Limb (tissue), 2 donors: ENCODE data around the gene CTNNA2.

ENCODE experiments used
- DNase-seq, 2 donors: peaks; one replicate each; pipeline ENCODE4 v3.0.0-alpha.2; 2016; ENCODE audit errors: extremely low spot score in 2 of 2

The CTNNA2 gene

DNA sequence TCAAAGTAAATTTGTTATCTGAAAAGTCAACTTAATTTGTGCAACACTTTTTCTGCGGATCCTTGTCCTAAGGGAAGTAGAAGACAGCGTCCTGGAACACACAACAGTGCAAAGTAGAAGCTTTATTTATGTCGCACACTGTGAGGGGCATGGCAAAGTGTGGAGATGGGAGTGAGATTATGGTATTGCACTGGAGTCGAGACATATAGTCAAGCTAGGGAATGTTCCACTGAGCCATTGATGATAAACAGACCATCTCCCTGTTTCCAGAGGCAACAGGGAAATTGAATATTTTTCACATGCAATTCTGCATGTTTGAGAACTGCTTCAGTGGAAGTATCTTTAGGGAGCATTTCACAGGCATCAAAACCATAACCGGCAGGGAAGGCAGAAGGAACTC is 745.5 kb downstream of the CTNNA2 start:
- DNase-seq, result no peak

DNA sequence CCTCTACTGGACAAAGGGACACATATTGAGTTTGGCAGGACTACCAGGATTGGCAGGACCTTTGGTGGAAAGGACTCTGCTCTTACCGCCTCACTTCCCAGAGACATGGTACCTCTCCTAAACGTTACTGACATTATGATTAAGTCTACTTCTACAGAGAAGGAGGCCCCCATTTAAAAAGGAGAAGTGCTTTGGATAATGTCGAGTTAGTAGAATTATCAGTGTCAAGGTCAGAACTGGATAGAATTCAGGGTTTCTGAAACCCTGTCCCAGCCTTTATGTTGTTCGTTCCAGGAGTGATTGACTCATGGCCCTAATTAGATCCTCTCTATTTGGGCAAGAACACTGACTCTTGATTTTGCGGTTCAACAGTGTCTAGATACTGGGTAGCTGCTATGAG is 745.9 kb downstream of the CTNNA2 start:
- DNase-seq, result no peak

DNA sequence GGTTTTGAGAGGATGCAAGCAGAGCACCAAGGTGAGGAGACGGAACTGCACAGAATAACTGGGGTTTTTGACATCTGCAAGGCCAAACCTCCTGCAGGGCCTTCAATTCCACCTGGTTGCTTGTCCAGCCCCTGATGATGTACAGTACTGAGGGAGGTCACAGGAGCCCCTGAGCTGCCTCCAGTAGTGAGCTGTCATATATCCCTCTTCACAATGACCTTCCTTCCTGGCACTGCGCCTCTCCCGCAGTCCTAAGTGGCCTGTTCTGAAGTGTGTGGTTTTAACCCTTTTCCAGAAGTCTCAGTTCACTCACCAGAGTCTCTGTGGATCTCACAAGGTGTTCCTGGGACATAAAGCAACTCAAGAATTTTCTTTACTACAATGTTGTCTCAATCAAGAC is 746.4 kb downstream of the CTNNA2 start:
- DNase-seq, result no peak

DNA sequence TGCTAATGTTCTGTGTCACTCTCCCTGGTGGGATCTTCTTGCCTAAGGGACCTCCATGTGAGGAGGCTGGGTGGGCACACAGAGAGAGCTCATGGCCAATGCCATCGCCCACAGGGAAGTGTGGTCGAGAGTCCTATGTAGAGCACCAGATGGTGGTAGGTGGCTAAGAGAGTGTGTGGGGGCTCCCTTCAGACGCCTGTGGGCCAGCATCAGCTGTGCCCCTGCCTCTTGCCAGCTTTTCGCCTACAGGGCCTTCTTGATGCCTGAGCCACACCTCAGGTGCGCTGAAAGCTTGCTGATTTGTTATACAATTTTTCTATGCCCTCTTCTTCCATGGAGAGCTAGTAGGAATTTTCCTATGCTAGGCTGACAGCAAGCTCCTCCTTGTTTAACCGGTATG is 753.4 kb downstream of the CTNNA2 start:
- DNase-seq, result no peak

DNA sequence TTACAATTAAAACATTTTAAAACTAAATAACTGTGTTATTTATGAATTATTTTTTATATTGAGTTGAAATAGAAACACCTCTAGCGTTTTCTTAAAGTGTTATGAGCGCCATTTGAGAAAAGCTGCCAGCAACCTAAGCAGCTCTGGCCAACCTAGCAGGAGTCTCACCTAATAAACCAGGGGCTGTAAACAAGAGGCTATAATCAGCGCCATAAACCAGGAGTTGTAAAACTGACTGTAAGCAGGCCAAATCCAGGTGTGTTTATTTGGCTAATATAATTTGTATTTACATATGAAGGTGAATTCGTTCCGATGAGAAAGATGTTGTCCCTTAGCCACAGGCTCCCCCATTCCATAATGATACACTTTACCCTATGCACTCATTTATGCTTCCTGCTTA is 757.0 kb downstream of the CTNNA2 start:
- no peak for DNase-seq

DNA sequence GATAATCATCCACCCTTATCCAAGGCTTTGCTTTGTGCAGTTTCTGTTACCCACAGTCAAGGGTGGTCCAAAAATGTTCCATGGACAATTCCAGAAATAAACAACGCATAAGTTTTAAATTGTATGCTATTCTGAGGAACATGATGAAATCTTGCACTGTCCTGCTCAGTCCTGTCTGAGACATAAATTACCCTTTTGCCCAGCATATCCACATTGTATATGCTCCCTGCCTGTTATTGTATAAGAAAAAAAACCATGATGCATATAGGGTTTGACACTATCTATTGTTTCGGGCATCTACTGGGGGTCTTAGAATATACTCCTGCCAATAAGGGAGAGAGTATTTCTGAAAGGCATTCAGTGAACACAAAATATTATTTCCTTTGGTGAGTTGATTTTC is 767.7 kb downstream of the CTNNA2 start:
- no peak for DNase-seq

DNA sequence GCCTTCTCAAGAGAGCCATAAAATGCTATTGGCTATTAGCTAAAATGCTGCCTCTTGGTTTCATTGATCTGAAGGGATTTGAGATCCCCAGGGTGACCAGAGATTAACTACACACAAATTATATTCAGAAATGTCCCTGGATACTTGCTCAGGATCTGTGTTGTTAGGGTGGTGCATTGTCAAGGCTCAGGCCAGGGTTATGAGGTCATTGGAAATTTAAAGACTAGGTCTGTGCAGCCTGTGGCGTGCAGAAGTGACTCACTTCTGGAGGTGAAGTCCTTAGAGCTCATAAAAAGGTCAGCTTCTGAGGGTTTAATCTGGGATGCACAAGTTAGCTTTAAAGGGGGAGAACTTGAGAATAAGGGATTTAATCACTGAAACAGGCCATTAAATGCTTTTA is 768.2 kb downstream of the CTNNA2 start:
- no peak for DNase-seq

DNA sequence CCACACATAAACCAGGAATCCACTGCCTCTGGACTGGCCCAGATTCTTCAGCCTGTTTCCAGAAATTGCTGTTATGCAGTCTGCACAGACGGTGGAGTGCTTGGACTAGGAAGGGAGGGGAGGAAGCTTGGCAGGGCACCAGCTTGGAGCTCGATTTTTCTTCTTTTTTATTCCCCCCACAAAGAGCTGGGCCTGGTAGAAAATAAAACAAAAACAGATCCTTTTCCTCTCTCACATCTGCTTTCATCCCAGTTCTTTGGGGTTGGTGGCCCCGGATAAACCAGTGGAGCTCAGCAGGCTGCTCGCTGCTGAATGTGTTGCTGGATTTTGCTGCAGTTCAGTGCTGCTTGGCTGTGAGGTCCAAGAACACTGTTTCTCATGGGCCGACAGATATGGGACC is 775.7 kb downstream of the CTNNA2 start:
- DNase-seq, result peak; percentile 74 to 76

DNA sequence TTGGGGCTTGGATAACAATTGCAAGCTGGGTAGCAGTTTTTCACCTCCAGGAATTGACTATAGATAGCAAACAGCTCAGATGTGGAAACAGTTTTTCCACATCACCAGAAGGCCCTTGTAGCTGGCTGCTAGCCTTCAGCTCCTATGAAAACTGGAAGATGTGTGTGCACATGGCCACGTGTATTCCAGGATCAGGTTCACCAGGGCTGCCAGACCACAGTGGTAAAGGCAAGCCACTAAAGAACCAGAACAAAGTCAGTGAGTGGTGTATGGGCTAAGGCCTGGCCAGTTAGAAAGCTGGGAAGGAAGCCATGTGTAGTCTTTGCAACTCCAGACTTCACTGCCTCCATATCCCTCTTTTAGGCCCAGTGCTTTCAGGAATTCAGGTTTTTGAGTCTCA is 778.8 kb downstream of the CTNNA2 start:
- no peak for DNase-seq

DNA sequence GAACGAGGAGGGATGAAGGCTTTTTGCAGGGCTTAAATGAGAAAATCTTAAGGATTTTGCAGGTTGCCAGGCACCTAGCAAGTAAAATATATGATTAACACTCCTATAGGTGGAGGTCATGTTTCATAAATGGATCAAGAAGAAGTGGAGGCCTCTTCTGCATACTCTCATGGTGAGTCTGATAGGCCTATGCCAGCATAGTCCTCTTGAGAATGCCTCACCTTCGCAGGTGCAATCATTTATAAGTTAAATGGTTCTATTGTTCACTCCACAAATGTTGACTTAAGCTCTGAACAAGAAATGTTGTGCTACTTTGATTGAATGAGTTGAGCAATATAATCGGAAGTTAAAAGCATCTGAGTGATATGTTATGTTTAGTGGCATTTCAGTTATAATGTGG is 779.6 kb downstream of the CTNNA2 start:
- DNase-seq, result no peak

DNA sequence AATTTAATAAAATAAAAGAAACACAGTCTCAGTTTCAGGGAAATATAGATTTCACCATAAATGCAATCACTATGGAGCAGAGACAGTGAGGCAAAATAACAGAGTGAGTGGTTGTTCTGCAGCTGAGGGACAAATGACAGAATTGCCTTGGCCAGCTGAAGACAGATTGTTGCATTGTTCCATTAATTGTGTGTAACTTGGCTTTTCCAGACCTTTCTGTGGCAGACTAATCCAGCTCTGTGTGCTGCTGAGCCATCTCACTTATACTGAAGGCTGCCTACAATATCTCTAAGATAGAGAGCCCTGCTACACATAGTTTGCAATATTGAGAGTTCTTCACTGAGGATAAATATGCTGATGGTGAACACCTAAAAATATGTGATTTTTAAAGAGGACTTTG is 780.2 kb downstream of the CTNNA2 start:
- no peak for DNase-seq

DNA sequence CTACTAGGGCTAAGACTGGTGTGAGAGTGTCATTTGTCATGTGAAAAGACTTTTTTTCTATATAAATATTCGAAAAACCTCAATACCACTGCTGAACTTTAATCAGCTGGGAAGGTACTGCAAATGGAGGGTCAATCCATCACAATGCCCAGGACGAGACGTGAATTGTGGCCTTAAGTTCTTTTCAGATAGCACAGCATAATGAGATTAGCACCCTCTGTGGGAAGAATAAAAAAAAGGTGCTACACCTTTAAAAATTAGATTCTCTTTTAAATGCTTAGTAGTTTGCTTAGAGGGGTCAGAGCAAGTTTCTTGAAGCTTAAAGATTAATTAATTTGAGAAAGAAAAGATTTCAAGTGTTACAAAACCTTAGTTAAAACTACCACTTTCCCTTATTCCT is 786.1 kb downstream of the CTNNA2 start:
- DNase-seq, result no peak

DNA sequence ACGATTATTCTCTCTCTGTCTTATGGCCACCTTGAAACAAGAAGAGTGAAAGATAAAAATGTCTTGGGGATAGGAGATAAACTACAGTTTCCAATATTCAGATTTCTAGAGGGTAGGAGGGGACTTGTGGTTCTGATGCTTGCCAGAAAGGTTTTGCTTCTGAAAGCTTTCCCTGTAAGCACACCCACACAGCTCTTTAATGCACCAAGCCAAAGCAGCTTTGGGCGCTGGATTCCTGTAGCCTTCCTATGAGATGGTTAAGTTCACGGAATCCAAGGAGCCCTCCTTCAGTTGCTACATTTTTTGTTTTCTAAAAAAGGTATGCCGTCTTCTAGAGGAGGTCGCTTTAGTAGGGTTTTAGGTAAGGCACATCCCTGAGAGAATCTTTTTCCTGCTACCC is 786.8 kb downstream of the CTNNA2 start:
- no peak for DNase-seq

DNA sequence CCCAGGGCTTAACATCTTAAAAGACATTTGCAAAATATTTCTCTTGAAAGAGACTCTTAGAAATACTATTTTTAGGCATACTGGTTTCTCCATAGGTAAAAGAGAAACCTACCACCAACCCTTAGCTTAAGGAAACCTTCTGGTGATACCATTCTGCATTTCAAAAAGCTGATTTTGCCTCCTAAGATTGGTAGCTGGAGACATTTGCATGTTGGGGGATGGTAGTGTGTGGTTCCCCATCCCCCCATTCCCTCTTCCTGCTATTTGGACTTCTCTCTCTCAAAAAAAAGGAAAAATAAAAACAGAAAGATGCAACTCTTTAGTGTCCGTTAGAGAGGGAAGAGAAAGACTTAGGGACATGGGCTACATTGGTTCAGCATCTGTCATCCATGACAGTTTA is 787.5 kb downstream of the CTNNA2 start:
- DNase-seq, result no peak

DNA sequence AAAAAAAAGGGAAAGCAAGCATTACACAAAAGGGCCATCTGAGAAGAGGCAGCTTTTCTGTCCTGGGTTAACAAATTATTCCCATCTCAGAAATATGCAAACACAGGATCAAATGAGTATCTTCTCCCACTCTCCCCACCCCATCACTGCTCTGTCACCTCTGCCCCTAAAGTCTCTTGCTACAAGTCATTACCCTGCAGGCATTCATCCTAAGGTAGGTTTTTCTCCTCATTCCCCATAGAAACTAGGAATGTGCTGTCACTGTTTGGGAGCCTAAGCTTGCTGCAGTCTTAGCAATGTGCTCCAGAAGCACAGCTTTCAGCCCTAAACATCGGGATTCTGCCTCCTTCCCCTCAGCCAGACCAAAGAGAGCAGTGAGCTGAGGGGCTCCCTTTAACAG is 788.1 kb downstream of the CTNNA2 start:
- DNase-seq, result no peak

DNA sequence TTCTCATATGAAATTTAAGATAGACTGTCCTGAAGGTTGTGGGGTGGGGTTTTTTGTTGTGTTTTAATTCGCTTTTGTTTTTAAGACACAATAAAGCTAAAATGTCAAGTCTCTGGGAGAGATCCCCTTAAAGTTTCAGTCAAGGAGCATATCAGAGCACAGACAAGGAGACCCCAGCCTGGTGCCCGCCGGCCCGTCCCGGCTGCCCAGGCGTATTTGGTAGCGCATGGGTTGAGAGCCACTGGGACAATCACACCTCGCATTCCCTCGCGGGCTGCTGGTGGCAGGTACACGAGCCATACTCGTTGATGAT is 789.1 kb downstream of the CTNNA2 start:
- no peak for DNase-seq

DNA sequence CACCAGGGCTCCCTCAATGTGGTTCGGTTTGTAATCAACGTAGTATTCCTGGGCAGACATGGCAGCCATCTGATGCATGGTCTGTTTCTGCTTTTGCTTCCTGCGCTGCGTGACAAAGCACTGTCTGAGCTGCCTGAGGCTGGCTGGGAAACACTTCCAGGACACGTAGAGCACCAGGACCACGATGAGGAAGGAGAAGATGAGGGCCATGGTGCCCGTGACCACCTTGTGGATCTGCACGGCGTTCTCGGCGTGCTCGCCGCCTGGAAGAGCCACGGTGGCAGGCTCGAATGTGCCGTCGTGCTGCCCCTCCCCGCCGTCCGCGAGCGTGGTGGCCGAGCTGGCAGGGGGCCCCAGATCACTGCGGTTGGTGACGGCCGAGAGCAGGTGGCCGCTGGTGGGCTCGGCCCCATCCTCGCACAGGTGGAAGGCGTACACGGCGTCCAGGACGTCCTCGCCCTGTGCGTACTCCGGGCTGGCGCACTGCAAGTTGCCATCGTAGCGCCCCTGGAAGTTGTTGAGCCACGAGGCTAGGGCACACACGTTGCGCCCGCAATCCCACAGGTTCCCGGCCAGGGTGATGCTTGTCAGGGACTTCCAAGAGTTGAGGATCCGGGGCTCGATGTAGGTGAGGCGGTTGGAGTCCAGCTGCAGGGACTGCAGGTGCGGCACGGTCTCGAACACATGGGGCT is 789.6 kb downstream of the CTNNA2 start:
- peak in 1 of 2 donors; percentile 50 for DNase-seq

DNA sequence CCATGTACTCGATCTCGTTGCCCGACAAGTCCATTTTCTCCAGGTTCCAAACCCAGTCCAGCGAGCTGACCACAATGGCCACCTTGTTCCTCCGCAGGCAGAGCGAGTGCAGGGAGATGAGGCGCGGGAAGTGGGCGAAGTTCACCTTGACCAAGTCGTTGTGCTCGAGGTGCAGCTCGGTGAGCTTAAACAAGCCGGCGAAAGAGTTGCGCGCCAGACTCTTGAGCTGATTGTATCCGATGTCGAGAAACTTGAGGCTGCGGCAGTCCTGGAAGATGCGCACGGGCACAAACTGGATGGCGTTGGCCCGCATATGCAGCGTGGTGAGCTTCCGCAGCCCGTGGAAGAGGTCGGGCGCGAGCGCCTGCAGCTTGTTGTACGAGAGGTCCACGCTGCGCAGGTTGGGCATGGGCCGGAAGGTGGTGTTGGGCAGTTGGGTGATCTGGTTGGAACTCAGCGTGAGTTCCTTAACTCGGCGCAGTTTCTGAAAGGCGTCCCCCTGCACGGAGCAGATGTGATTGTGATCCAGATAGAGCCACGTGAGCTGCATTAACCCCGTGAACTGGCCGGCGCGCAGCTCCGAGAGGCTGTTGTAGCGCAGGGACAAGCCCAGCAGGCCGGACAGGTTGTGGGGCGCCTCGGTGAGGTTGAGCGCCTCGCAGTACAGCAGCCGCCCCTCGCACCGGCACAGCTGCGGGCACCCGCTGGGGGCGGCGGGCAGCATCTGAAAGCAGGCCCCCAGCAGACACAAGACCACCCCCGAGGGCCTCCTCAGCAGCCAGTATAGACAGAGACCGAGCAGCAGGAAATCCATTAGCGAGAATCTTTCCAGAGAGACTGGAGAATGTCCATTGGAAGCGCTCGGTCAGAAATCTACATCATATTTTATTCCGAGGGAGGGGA is 790.4 kb downstream of the CTNNA2 start:
- peak in 1 of 2 donors; percentile 52 for DNase-seq

DNA sequence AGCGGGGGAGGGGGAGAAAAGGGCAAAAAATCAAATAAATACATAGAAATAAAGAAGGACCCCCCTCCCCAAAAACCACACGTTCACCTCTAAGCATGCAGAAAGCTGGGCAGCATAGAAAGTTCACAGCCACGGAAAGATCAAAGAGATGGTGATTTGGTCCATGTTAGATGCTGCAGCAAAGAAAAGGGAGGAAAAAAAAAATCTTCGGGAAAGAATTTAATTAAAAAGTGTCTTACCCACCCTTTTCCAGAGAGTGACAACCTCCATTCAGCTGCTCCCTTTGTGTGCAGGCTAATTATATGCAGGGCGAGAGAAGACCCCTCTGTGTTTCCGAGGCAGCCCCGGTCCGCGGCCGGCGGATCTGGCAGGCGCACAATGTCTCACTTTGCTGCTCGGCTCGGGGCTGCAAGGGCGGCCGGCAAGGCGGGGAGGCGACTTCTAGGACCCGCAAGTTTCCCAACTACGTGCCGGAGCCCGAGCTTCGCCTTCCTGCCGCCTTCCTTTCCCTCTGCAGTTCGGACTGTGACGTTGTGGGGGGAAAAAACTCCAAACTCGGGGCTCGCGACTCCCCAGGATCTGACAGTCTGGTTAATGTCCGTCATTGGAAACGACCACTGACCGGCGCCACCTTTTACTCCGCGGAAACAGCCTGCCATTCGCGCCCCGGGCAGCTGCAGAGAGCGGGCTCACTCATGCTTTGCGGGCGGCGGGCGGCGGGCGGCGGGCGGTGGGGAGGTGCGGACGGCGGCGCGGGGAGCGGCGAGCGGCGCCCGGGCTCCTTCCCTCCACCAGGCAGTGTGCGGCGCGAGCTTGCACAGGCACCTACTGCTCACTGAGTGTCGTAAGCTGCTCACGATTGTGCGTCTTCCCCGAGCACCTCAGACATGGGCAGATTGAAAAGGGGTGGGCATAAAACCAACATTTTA is 791.3 kb downstream of the CTNNA2 start, which contains the start of gene LRRTM1:
LRRTM1 (minus strand) TSS at position 844 of the 929 bp plus-strand sequence. CDS start 933 bp downstream, outside the sequence.
- peak in 1 of 2 donors; percentile 72 for DNase-seq

DNA sequence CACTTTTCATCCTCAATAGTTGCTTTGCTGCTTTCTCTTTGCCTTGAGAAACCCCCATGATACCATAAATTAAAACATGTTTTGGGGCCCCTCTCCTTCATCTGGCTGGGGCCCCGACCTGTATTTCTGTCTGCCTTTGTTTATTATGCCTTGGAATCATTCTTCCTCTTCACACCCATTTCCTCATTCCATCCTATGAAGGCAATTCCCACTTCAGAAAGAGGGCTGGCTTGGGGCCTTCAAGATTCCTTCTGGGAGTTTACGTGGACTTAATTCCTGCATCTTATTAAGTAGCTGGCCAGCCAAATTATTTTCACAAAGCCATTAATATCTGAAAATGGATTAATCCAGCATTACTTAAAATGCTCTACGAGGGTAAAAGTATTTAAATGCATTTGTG is 798.5 kb downstream of the CTNNA2 start:
- no peak for DNase-seq

DNA sequence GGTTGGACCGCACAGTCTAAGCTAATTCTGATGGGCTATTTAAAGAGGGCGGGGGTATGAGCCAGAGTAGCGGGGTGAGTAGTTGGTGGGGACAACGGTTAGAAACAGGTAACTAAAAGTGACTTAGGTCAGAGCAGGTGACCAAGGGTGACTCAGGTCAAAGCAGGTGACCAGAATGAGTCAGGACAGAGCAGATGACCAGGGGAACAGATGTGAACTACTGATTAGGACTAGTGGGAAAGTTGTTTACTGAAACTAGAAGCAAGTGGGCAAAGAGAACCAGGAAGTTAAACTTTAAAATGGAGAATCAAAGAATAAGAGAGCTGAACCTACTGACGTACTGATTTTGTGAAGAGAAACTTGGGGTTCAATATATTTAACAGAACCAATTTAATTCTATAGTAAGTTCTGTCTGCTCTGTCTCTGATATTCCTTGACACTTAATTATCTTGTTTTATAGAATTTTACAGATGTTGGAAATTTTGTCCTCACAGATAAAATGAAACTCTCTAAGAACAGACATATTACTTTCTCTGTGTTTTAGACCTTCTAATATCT is 799.5 kb downstream of the CTNNA2 start:
- no peak for DNase-seq
